KG1 (cell line): ENCODE measurements around the gene TRIP10.
A peak's percentile ranks its signal among the peaks of the same experiment; 100 is the strongest.
"Not testable (repeated sequence)": the region's sequence is repeated elsewhere in the genome, so short reads cannot be mapped to it uniquely, and the experiment has no call there.

Source experiments
- DNase-seq: peaks from one replicate; lab custom pipeline; 2025; lab: John Stamatoyannopoulos, UW

The TRIP10 gene

DNA sequence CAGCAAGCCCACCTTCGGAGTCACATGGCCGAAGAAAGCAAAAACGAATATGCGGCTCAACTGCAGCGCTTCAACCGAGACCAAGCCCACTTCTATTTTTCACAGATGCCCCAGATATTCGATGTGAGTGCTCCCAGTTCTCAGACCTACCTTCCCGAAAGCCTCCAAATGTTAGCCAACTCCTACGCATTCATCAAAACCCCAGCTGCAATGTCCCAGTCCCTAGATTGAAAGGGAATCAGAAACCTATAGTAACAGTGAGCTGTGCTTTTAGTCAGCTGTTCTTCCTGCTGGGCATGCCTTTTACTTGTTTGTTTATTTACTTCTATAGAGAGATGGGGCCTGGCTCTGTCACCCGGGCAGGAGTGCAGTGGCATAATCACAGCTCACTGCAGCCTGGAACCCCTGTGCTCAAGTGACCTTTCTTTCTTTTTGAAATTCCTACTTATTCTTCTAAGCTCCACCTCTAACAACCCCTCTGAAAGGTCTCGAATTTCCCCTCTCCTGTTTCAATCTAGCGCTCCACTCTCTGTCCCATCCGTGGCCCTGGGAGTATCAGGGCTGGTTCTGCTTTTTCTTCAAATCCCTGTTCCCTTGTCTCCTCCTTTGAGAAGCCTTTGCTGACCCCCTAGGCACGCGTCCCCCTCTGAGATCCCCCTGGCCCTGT, 4.4 kb downstream of the TRIP10 start:
- DNase-seq, result no peak

DNA sequence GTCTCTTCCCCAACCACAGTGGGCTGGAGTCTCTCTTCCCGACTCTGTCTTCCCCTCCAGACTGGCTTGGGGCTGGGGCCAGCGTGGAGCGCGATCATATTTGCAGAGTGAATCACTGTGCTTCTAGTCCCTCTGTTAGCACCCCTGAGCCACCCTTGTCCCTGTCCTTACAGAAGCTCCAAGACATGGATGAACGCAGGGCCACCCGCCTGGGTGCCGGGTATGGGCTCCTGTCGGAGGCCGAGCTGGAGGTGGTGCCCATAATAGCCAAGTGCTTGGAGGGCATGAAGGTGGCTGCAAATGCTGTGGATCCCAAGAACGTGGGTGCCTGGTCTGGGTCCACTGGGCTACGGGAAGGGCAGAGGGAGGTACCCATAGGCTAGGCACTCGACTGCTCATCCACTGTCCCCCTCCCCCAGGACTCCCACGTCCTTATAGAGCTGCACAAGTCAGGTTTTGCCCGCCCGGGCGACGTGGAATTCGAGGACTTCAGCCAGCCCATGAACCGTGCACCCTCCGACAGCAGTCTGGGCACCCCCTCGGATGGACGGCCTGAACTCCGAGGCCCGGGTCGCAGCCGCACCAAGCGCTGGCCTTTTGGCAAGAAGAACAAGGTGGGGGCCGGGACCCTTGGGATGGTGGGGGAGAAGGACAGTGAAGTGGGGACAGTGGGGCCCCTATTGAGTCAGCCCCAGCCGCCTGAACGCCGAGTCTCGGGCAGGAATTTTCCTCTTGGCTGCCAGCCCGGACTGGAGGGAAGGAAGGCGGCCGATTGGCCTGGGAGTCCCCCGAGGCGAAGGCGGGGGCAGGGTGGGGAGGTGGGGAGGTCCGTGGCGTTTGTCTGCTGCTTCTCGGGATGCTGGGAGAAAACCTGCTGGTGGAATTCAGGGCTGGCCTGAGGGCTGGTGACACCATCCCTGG, 5.2 kb downstream of the TRIP10 start:
- no peak for DNase-seq

DNA sequence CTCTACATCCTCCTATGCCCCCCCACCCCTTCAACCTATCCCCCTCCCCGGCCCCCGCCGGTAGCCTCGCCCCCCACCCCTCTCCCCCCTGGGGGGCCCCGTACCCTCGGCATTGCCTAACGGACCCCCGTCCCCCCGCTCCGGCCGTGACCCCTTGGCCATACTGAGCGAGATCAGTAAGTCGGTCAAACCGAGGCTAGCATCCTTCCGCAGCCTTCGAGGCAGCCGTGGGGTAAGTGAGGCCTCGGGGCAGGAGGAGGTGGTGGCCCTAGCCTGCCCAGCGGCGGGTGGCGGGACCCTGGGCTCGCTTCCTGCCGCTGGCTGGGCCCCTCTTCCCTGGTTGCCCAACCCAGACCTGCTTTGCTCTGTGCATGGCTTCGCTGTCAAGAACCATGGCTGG, 6.5 kb downstream of the TRIP10 start:
- no peak for DNase-seq

DNA sequence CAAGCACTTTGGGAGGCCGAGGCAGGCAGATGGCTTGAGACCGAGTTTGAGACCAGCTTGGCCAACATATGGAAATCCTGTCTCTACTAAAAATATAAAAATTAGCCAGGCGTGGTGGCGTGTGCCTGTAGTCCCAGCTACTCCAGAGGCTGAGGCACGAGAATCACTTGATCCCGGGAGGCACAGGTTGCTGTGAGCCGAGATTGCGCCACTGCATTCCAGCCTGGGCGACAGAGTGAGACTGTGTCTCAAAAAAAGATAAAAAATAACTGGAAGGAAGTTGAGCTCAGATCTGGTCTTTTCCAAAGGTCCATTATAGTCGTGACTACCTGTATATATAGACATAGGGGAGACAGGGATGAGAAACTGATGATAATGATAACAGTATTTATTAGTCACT, 9.1 kb downstream of the TRIP10 start:
- not testable (repeated sequence) for DNase-seq

DNA sequence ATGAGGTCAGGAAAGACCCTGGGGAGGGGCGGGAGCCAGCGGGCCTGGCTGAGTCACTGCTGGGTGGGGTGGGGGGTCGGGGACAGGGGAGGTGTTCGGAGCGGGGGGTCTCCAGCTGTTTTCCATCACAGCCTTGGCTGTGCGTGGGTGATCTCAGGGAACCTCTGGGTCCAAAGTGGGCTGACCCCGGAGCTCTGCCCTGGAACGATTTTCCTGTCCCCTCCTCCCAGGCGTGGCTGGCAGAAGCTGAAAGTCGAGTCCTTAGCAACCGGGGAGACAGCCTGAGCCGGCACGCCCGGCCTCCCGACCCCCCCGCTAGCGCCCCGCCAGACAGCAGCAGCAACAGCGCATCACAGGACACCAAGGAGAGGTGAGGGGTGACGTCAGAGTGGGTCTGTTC, 10.6 kb downstream of the TRIP10 start:
- no peak for DNase-seq

DNA sequence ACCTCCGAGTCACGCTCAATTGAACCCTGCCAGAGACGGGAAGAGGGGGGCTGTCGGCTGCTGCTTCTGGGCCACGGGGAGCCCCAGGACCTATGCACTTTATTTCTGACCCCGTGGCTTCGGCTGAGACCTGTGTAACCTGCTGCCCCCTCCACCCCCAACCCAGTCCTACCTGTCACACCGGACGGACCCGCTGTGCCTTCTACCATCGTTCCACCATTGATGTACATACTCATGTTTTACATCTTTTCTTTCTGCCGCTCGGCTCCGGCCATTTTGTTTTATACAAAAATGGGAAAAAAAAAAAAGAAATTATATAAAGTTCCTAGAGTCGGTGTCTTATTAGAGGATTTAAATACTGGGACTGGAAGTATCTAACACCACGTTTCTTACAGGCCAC, 11.7 kb downstream of the TRIP10 start:
- no peak for DNase-seq

DNA sequence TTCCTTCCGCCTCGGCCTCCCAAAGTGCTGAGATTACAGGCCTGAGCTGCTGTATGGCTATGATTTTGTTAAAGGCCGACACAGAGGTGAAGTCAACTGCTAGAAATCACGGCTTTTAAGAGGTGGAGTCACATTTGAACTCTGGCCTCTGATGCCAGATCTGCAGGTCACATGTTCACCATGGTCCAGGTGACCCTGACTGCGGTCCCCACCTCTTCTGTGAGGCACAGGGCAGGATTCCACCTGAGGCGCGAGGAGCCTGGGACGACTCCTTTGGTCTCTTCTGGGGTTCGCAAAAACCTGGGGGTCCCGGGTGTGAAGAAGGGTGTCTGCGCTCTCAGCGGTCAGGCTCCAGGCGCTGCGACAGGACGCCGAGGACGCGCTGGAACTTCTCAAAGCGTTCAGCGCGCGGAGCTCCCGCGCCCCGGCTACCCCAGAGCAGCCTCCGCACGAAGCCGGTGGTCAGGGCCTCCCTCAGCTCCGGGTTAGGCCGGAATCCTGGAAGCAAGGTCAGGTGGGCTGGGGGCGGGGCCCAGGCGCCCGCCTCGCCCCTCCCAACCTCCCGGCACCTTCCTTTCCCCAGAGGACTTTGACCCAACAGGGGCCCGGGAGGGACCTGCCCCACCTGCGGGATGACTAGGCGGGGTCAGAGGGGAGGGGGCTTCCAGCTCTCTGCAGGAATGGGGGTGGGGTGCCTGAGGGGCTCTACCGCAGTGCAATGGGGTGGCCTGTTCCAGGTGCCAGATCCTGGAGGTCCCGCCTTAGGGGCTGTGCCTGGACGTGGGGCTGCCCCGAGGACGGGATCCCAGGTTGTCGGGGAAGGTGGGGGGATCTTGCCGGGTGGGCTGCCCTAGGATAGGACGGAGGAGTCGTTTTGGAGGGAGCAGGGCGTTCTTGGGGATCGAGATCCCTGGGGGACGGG, 13.0 kb downstream of the TRIP10 start:
- no peak for DNase-seq

DNA sequence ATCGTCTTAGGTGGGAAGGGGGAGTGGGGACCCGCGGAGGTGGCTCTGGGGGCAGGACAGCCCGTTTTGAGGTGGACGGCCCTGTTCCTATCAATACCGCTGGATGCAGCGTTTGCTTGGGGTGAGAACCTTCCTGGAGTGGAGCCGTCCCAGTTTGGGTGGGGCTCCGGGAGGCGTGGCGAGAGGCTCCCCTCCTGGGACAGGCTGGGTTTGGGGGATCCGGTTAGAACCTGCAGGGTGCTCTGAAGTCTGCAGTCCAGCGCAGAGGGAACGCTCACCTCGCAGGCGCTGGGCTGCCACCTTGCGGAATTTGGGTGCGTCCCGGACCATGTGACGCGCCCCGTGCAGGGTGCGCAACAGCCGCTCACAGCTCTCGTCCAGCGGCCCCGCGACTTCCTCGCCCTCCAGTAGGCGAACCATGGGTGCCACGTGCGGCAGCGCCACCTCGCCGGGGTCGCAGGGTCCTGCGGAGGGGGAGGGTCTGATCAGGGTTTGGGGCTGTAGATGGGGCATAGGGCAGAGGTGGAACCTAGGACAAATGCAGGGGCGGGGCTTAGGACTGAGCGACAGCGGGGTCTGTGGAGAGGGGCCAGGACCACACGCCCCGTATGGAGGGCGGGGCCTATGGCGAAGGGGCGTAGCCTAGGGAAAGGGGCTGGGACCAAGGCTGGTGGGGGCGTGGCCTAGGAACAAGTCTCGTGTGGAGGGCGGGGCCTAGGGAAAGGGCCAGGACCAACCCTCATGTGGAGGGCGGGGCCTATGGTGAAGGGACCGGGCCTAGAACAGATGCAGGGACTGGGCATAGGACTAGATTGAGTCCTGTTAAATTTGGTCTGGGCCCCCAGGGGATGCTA, 13.9 kb downstream of the TRIP10 start:
- no peak for DNase-seq

DNA sequence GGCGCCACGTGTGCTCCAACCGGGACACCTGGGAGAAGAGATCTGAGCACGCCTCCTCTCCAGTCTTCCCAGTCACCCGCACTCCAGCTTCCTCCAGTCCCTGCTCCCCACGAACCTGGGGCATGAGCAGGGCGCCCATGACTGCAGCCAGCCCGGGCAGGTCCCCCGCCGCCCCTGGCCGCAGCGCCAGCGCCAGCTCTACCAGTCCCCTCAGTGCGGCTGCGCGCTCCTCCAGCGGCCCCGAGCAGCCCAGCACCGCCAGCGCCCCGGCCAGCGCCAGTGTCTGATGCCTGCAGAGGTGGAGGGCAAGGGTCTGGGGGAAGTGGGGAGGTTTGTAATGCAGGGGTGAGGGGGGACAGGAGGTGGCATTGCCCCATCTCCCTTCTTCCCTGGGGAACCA, 14.7 kb downstream of the TRIP10 start:
- no peak for DNase-seq

DNA sequence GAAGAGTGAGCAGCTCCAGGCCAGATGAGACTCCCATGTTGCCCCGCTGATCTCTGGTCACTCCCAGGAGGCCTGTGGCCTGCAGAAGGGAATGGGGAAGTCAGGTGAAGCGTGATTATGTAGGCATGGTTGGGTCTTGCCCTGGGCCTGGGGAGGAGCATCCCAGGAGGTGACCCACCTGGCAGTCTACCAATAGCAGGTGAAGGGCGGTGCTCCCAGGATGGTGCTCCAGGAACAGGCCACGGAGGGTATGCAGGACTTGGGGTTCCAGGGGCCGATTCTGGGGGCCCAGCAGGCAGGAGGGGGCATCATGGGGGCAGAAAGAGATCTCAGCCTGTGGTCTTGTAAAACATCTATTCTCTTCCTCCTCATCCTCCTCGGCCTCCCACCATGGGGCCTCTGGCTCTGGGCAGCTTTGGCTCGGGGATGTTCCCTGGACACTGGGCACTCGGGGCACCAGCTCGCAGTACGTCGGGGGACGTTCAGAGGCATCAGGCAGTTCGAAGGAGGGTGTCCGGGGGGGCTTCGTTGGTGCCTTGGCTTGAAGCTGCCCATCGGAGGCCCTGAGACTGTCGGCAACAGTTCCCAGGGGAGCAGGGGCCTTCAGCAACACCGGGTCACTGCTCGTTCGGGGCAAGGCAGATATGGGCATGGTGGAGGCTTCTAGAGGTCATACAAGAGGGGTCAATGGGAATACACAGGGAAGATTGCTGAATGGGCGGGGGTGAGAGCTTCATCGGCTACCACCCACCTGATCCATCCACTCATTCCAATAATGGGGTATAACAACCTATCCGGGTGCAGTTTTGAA, 15.4 kb downstream of the TRIP10 start:
- DNase-seq, result no peak

DNA sequence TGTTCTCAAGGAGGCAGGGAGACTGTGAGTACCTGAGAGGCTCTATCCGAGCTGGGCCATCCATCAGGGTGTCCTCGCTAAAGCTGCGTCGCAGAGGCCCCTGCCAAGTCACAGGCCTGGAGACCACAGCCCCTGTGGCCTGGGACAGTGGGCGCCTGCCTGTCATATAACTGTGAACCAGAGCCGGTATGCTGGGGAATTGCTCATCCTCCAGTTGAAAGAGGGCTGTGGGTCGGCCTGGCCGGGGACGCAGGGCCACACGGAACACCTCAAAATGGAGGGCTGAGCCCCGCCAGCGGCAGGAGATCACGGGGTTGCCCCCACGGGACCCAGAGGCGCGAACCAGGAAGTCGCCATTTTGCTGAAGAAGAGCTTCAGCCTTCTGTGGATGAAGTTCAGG, 21.1 kb downstream of the TRIP10 start:
- DNase-seq, result no peak

DNA sequence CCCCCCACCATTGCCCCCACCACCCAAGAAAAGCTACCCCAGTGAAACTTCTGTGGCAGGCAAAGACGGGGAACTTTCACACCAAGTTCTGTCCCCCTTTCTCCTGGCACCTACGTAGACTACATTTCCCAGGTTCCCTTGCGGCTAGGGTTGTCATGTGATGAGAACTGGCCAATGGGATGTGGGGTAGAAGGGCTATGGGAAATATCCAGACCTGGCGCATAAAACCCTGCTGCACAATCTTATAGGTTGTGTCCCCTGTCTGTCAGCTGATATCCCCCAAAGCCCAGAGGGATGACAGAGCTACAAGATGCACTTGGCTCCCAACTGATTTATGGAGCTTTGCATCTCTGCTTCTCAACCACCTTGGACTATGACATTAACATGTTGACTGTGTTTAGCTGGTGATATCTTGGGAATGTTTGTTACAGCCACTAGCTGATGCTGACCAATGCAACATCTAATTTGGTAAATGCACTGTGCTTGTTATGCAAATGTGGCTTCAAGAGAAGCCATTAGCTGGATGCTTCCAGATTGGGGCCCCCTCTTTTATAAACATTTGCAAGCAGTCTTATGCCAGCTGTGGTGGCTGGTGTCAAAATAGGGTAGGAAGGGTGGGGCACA, 21.7 kb downstream of the TRIP10 start:
- no peak for DNase-seq

DNA sequence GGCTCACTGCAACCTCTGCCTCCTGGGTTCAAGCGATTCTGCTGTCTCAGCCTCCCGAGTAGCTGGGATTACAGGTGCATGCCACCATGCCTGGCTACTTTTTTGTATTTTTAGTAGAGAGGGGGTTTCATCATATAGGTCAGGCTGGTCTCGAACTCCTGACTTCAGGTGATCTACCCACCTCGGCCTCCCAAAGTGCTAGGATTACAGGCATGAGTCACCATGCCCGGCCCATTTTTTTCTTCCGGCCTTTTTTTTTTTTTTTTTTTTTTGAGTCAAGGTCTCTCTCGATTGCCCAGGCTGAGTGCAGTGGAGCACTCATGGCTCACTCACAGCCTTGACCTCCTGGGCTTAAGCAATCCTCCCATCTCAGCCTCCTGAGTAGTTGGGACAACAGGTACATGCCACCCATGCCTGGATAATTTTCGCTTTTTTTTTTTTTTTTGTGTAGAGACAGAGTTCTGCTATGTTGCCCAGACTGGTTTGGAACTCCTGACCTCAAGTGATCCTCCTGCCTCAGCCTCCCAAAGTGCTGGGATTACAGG, 22.8 kb downstream of the TRIP10 start:
- DNase-seq, result not testable (repeated sequence)

DNA sequence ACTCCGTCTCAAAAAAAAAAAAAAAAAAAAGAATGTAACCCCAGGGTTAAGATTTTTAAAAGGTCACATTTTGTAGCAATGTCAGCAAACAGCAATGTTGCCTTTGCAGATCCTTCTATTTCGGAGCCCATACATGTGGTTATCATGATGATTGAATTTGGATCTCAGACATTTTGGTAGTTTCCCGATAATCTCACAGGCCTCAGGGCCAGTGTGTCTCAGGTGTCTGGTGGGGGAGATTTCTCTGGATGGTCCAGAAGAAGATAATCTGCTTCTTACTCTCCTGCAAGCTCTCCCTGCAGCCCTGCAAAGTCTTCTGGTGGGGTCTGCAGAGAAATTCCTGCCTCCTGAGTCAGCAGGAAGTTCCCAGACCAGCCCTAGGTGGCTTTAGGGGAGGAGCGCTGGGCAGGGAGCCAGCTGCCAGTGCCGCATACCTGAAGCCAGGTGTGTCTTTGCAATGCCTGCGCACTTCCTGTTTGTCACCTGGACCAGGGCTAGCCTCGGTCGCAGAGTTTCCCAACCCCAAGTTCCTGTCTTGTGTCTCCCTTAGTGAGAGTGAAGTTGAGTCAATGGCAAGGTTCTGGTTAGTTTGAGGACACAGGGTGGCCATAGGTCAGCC, 26.4 kb downstream of the TRIP10 start:
- DNase-seq, result no peak

DNA sequence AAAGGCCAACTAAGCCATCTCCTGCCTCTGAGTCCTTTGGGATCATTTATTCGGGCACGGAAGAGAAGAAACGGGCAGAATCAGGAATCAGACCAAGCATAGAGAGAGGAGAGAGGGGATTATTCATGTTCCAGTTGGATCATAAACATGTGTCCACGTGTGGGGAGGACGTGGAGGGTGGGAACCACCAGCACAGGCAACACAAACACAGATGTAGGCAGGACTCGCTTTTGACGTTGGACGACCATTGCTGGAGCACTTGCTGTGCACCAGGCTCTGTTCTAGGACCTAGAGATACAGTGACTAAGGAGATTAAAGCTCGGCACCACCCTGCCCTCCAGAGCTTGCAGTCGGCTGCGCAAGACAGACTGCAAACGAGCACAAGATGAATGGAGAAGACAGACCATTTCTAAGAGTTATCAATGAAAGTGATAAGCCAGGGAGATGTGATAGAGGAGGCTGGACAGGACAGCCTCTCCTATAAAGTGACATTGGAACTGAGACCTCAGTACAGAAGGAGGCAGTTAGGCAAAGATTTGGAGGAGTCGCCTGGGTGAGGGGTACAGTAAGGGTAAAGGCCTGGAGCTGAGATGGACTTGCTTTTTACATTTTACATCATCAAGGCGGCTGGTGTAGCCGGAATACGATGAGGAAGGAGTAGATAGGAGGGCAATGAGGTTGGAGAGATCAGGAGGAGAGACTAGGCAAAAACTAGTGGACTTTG, 27.0 kb downstream of the TRIP10 start:
- DNase-seq, result no peak

DNA sequence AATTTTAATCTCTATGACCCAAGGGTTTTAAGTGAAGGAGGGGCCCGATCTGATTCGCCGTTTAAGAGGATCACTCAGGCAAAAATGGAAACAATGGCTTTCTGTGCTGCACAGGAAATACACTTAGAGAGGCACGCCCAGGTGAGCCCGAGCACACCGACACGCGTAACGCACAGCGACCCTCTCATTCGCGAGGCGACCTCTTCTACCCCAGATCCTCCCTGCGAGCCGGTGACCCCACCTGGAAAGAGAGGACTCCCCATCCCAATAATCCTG, 27.5 kb downstream of the TRIP10 start:
- DNase-seq, result no peak

DNA sequence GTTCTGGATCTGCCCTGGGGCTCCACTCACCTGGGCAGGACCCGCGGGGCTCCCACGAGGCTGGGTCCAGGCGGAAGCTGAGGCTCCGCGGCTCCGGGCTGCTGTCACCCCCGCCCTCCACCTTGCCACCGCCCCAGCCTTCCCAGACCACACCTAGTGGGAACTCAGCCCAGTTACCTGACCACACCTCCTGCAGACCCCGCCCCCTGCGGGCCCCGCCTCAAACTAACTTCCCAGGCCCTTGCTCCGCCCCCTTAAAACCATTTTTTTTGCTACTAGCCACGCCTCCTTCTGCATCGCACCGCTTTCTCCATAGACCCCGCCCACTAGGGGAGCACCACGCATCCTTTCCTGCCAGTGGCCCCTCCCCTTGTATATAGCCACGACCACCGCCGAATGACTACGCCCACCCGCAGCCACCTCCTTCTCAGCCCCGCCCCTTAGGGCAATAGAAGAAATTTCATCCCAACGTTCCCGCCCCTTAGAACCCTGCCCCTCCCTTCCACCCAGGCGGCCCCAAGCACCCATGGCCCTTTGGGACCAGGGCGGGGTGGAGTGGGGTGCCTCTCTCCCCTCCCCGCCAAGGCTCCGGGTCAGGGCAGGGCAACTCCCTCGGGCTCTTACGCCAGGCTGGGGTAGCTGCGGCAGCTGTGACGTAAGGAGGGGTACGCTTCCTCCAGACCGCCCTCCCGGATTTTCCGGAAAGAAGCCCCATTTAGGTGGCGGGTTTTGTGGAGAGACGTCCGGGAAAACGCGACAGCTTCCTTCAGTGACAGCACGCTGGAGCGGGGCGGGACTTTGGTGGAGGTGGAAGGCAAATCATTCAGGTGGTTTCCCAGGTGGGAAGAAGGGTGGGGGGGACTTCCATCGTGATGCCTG, 28.1 kb downstream of the TRIP10 start, which contains the start of gene SH2D3A:
TSS of gene SH2D3A (minus strand) at position 79 of the 879 bp plus-strand sequence. CDS start 3,687 bp downstream, outside the sequence.
- DNase-seq, result peak; percentile 43
